Fibroblast of lung (primary cell): ENCODE data around the gene CD58.
"Not testable (repeated sequence)": the region's sequence is repeated elsewhere in the genome, so short reads cannot be mapped to it uniquely, and the experiment has no call there.

Source experiments
- EZH2 ChIP-seq: IDR thresholded peaks from 2 replicates; pipeline ENCODE4 v1.5.1; 2012; ENCODE audit warnings: low read length, control low read depth, mild to moderate bottlenecking; ENCODE audit errors: missing control alignments
- TF ChIP-seq, protein P1 (sequence below), 2 donors: IDR thresholded peaks in 1 of 2; conservative IDR thresholded peaks in 1 of 2; 1 replicate in 1 of 2; 2 replicates in 1 of 2; pipeline ENCODE4 v1.5.1; 2011 to 2012; ENCODE audit warnings: low read length in 2 of 2, control low read depth in 1 of 2, inconsistent platforms in 1 of 2, low read depth in 1 of 2, mild to moderate bottlenecking in 1 of 2

DNA sequence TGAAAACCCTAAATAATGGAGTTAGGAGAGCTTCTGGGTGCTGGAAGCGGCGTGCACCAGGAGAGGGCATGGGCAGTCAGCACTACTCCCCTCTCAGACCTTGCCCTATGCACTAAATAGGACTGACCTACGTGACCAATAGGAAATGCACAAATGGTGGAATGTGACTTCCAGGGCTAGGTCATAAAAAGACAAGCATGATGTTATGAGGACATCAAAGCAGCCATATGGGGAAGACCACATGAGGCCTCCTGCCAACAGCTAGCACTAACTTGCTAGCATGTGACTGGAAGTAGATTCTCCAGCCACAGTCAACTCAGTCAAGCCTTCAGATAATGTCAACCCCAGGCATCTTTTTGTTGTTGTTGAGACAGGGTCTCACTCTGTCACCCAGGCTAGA lies 49.6 kb upstream of the CD58 start:
- not testable (repeated sequence) for TF ChIP-seq EZH2
- TF ChIP-seq, protein P1, sequence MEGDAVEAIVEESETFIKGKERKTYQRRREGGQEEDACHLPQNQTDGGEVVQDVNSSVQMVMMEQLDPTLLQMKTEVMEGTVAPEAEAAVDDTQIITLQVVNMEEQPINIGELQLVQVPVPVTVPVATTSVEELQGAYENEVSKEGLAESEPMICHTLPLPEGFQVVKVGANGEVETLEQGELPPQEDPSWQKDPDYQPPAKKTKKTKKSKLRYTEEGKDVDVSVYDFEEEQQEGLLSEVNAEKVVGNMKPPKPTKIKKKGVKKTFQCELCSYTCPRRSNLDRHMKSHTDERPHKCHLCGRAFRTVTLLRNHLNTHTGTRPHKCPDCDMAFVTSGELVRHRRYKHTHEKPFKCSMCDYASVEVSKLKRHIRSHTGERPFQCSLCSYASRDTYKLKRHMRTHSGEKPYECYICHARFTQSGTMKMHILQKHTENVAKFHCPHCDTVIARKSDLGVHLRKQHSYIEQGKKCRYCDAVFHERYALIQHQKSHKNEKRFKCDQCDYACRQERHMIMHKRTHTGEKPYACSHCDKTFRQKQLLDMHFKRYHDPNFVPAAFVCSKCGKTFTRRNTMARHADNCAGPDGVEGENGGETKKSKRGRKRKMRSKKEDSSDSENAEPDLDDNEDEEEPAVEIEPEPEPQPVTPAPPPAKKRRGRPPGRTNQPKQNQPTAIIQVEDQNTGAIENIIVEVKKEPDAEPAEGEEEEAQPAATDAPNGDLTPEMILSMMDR (conservative IDR thresholded peaks at IDR 0.05 in 1 of 2, IDR thresholded peaks at IDR 0.05 in 1 of 2; ENCODE audit: low read depth in 1 of 2, low read length in 2 of 2) = not testable (repeated sequence)
